ENCODE measurements around the gene TMEM69. TPM values are rescaled to one million over a fixed set of nuclear protein-coding genes. Genes with fewer than 3 reads are reported as not detected.
A peak's percentile ranks its signal among the peaks of the same experiment; 100 is the strongest.
"Not testable (repeated sequence)": the region's sequence is repeated elsewhere in the genome, so short reads cannot be mapped to it uniquely, and the experiment has no call there.

Gene TMEM69
- total RNA-seq, 1 donor from 2014 or later: 65.2 TPM

DNA sequence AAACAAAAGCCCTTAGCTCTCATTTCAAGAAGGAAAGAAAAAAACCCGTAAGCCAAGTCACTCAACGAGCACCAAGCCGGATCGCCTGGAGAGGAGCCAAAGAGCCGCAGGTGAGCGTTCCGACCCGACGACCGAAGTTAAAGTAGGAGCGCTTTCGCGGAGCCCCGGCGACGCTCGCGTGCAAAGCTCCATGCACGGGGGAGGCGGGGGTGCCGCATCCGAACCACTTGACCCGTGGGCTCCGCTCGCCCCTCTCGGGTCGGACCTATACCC, 2.0 kb upstream of the TMEM69 start:
- Histone ChIP-seq H3K27me3 (no peaks in the 10 kb centered on the region), H3K9me3 (ENCODE audit: low read depth) (no peaks in the 10 kb centered on the region), H3K4me1 (peaks cover 35% of the 10 kb centered on the region), H3K9ac (peak overlapping the region; percentile 96), H4K20me1 (ENCODE audit: low read depth) (peaks cover 38% of the 10 kb centered on the region), H3K4me3 (peak overlapping the region; percentile 96), H3F3A (ENCODE audit: low read depth) (peaks cover 12% of the 10 kb centered on the region), H3K79me2 (ENCODE audit: low read depth) (peaks cover 83% of the 10 kb centered on the region), H3K27ac (peak overlapping the region; percentile 91), H3K4me2 (peak overlapping the region; percentile 88), H3K36me3 (no peaks in the 10 kb centered on the region), H2AFZ (replicated peaks) (peak overlapping the region; percentile 91)
- TF ChIP-seq EZH2phosphoT487 (IDR thresholded peaks at IDR 0.05): no peak
- TF ChIP-seq, protein P1, sequence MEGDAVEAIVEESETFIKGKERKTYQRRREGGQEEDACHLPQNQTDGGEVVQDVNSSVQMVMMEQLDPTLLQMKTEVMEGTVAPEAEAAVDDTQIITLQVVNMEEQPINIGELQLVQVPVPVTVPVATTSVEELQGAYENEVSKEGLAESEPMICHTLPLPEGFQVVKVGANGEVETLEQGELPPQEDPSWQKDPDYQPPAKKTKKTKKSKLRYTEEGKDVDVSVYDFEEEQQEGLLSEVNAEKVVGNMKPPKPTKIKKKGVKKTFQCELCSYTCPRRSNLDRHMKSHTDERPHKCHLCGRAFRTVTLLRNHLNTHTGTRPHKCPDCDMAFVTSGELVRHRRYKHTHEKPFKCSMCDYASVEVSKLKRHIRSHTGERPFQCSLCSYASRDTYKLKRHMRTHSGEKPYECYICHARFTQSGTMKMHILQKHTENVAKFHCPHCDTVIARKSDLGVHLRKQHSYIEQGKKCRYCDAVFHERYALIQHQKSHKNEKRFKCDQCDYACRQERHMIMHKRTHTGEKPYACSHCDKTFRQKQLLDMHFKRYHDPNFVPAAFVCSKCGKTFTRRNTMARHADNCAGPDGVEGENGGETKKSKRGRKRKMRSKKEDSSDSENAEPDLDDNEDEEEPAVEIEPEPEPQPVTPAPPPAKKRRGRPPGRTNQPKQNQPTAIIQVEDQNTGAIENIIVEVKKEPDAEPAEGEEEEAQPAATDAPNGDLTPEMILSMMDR (IDR thresholded peaks at IDR 0.05): peak; percentile 43
- Mint-ChIP-seq H3K4me1 (peaks cover 29% of the 10 kb centered on the region), H3K9me3 (no peaks in the 10 kb centered on the region), H3K27ac (peak overlapping the region; percentile 99), H3K36me3 (peaks cover 2% of the 10 kb centered on the region), H3K27me3 (ENCODE audit: insufficient read depth, low read depth) (peaks cover 5% of the 10 kb centered on the region), H3K4me3 (peak overlapping the region; percentile 100)
- DNase-seq (ENCODE audit: low spot score): peak; percentile 84

DNA sequence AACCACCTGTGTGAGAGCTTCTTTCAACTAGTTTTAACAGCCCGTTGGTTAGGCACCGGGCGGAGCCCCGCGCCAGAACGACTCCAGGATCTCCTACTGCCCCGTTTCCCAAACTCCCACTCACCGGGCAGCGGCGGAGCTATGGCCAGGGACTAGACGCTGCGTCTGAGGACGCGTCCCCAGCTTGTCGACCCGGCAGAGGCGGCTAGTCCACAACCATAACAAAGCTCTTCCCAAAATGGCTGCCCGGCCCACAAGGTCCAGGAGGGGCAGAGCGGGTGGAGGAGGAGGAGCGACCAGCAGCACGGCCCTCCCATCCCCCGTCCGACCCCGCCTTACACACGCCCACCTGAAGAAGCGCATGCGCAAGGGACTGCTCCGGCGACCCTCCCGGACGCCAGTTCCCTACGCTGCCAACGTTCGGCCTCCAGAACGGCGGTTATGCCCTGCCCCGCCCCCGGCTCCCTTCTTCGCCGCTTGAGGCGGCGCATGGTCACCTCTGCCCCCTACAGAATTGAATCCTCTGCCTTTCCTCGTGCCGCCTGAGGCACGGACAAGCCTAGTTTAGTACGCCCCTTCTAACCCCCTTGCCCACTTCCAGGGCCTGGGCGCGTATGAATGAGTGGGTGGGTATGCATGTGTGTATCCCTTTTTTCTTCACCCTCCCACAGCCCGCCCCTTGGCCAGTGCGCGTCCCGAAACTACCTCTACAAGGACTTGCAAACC, 1.5 kb upstream of the TMEM69 start, which contains the start of gene GPBP1L1:
GPBP1L1 (minus strand) TSS at position 246 of the 726 bp plus-strand sequence. CDS start 27,446 bp downstream, outside the sequence.
- Histone ChIP-seq H3K79me2 (ENCODE audit: low read depth) (peaks cover 83% of the 10 kb centered on the region), H3K27ac (peak within 1 kb of the TSS; percentile 91), H3K4me1 (peaks cover 30% of the 10 kb centered on the region), H3K9me3 (ENCODE audit: low read depth) (no peaks in the 10 kb centered on the region), H3K4me2 (peak within 1 kb of the TSS; percentile 88), H3K4me3 (peak within 1 kb of the TSS; percentile 96), H4K20me1 (ENCODE audit: low read depth) (peaks cover 33% of the 10 kb centered on the region), H3K27me3 (no peaks in the 10 kb centered on the region), H2AFZ (replicated peaks) (peak within 1 kb of the TSS; percentile 100), H3K36me3 (no peaks in the 10 kb centered on the region), H3K9ac (peak within 1 kb of the TSS; percentile 96), H3F3A (ENCODE audit: low read depth) (peaks cover 12% of the 10 kb centered on the region)
- DNase-seq (ENCODE audit: low spot score): peak; percentile 98
- Mint-ChIP-seq H3K4me1 (peaks cover 25% of the 10 kb centered on the region), H3K4me3 (peak within 1 kb of the TSS; percentile 100), H3K27me3 (ENCODE audit: insufficient read depth, low read depth) (peaks cover 5% of the 10 kb centered on the region), H3K36me3 (no peaks in the 10 kb centered on the region), H3K27ac (peak within 1 kb of the TSS; percentile 99), H3K9me3 (no peaks in the 10 kb centered on the region)
- TF ChIP-seq, protein P1 (IDR thresholded peaks at IDR 0.05): no peak
- TF ChIP-seq EZH2phosphoT487 (IDR thresholded peaks at IDR 0.05): no peak
- no peak for TF ChIP-seq EZH2 (IDR thresholded peaks at IDR 0.05)

DNA sequence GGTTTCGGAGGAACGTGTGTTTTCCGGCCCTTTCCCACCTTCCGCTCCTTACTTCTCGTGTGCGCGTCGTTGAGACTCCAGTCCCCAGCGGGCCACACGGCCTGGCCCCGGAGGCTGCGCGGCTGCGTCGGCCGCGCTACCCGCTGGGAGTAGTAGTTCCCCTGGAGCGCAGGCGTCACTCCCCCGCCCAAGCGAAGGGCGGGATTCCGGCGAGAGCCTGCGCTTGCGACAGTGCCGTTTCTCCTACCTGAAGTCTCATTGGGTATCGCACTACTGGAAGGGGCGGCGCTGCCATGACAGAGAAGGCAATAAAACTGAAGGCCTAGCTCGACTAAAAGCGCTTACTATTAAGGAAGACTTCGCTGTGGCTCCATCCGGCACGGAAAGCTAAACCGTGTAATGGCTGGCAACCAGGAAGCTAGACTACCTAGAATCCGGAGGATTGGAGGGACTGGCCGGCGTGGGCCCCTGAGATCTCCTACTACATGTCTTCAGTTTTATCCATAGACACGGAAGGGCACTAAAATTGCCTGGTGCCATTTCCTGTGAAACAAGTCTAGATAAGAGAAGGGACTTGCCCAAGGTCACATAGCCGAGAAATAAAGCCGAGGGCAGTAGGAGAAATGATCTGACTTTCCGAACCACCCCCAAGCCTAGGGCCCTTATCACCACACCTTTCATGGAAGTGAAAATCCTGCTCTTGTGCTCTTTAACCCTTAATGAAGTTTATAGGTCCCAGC, 797 bp upstream of the TMEM69 start:
- Histone ChIP-seq H3K4me1 (peaks cover 22% of the 10 kb centered on the region), H3K36me3 (no peaks in the 10 kb centered on the region), H3K27me3 (no peaks in the 10 kb centered on the region), H3K9me3 (ENCODE audit: low read depth) (no peaks in the 10 kb centered on the region), H2AFZ (replicated peaks) (peak overlapping the region; percentile 100), H3K9ac (peak overlapping the region; percentile 81), H3K27ac (peak overlapping the region; percentile 74), H3F3A (ENCODE audit: low read depth) (peaks cover 12% of the 10 kb centered on the region), H3K79me2 (ENCODE audit: low read depth) (peaks cover 77% of the 10 kb centered on the region), H4K20me1 (ENCODE audit: low read depth) (peaks cover 26% of the 10 kb centered on the region), H3K4me2 (peak overlapping the region; percentile 88), H3K4me3 (peak overlapping the region; percentile 96)
- H3K27ac Mint-ChIP-seq: peak overlapping the region; percentile 99
- no peak for TF ChIP-seq EZH2phosphoT487 (IDR thresholded peaks at IDR 0.05)
- TF ChIP-seq EZH2 (IDR thresholded peaks at IDR 0.05): no peak
- TF ChIP-seq, protein P1 (IDR thresholded peaks at IDR 0.05): no peak
- H3K4me3 Mint-ChIP-seq: peak overlapping the region; percentile 100
- peaks cover 25% of the 10 kb centered on the region for H3K4me1 Mint-ChIP-seq
- no peaks in the 10 kb centered on the region for H3K9me3 Mint-ChIP-seq
- H3K27me3 Mint-ChIP-seq (ENCODE audit: insufficient read depth, low read depth): peaks cover 8% of the 10 kb centered on the region
- peak; percentile 98 for DNase-seq (ENCODE audit: low spot score)
- no peaks in the 10 kb centered on the region for H3K36me3 Mint-ChIP-seq

DNA sequence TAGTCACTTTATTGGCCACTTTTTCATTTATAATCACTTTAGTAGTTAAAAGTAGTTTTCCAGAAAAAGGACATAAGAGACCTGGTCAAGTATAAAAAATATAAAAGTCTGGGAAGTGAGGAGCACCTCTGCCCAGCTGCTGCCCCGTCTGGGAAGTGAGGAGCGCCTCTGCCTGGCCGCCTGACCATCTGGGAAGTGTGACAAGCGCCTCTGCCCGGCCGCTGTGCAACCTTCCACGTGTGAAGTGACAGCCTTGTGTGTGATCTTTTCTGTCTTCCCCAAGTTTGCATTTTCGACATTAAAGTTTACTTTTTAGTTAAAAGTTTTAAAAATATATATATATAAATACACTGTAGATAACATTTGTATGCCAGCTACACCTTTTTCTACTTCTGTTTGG, 5.8 kb downstream of the TMEM69 start:
- not testable (repeated sequence) for H3K4me3 Mint-ChIP-seq; H2AFZ ChIP-seq (replicated peaks); H3K4me2 ChIP-seq; H3K9me3 ChIP-seq (ENCODE audit: low read depth); H4K20me1 ChIP-seq (ENCODE audit: low read depth); H3K27me3 ChIP-seq; H3K4me1 Mint-ChIP-seq; H3K4me3 ChIP-seq; H3K9me3 Mint-ChIP-seq; H3K27ac Mint-ChIP-seq; H3K9ac ChIP-seq; H3K36me3 Mint-ChIP-seq; H3K27me3 Mint-ChIP-seq (ENCODE audit: insufficient read depth, low read depth); DNase-seq (ENCODE audit: low spot score); H3K36me3 ChIP-seq; H3K4me1 ChIP-seq; H3K27ac ChIP-seq
- Histone ChIP-seq H3F3A (ENCODE audit: low read depth) (peaks cover 39% of the 10 kb centered on the region), H3K79me2 (ENCODE audit: low read depth) (peaks cover 28% of the 10 kb centered on the region)
